A549 treated with DMSO at 1 μM for 4 hours (cell line): ENCODE data around the gene TPSD1. TPM values are rescaled to one million over a fixed set of nuclear protein-coding genes. Genes with fewer than 3 reads are reported as not detected.

Experiments
- total RNA-seq: library from RNA; stranded (reverse); fragments of 200-300 nt; extraction: Qiagen RNA extraction; gene quantifications from 5 replicates; pipeline ENCODE4 v1.2.3, GENCODE V29; 2022; ENCODE audit warnings: low read depth

TPSD1 gene
- total RNA-seq = not detected in 5 replicates

DNA sequence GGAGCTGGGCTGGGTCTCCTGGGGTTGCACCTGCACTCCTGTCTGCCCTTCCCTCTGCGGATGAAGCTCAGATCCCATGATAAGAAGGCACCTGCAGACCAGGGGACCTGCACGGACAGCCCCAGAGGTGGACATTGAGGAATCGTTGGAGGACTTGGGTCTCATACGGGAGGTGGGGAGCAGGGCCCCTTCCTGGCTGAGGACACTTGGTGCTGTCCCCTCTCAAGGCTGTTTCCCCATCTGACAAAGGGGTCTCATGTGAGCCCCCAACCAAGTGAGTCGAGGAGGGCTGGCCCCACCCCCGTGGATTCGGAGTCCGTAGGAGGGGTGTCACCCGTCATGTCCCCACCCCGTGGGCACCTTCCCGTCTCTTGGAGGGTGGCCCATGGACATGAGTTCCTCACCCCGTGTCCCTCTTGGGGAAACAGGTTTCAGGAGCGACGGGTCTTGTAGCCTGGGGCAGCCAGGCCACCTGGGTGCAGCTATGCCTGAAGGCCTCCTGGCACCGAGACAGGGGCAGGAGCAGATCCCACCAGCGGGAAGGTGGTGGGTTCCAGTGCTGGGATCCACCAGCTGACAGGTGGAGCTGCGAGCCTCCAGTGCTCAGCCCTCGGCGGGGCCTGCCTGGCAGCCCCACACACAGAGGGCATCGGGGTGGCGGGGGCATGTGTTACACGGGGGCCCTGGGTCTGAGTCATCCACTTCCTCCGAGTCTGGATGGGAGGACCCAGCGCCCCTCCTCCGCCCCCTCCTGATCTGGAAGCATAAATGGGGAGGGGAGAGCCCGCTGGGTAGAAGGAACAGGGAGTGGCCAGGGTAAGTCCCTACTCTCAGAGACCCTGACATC, at the start of gene TPSD1:
Gene TPSD1 (plus strand): TSS at position 794 of the 847 bp plus-strand sequence. CDS start 212 bp downstream, outside the sequence.

DNA sequence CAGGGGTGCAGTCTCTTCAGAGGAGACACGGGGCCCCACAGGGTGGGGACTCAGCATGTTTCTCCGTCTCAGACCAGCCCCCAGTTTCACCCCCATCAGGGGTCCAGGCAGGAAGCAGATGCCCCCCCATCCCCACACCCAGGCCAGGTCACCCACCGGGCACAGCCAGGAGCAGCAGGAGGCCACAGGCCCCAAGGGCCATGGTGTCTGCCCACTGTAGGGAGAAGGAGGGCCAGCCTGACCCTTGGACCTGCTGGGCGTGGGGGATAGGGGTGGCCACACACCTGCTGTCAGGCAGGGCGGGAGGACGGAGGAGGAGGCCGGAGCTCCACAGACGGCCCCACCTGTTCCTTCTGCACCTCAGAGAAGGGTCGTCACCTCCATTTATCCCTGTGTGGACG, 30.8 kb upstream of the TPSD1 start, which contains the start of gene TPSG1:
Gene TPSG1 (minus strand): TSS at position 218 of the 401 bp plus-strand sequence. CDS start 16 bp downstream, at position 202.

GRCh38 chr16:1230084-1230470, 25.8 kb upstream of the TPSD1 start, which contains the start of gene TPSB2:
Gene TPSB2, minus strand, starts transcription at chr16:1230184. Its CDS starts 233 bp downstream, at chr16:1229951.

GRCh38 chr16:1240436-1240835, 15.4 kb upstream of the TPSD1 start, which contains the start of gene TPSAB1:
Gene TPSAB1, plus strand, starts transcription at chr16:1240705. Its CDS starts 234 bp downstream, at chr16:1240939.

Other genes starting within 250 kb of the TPSD1 start
- gene SSTR5, start 183.3 kb upstream of the TPSD1 start, total RNA-seq = 0.11 to 0.30 TPM (median 0.26 TPM) in 5 replicates
- gene C1QTNF8, start 159.8 kb upstream of the TPSD1 start, total RNA-seq = not detected in 5 replicates
- gene CACNA1H, start 103.0 kb upstream of the TPSD1 start, total RNA-seq = 6.9 to 13.9 TPM (median 10.5 TPM) in 5 replicates
- gene TPSG1, start 30.8 kb upstream of the TPSD1 start, total RNA-seq = 0.10 to 0.22 TPM (median 0.12 TPM) in 3 of 5 replicates, not detected in the others
- not detected in 5 replicates for gene TPSB2, start 25.9 kb upstream of the TPSD1 start, total RNA-seq
- gene TPSAB1, start 15.4 kb upstream of the TPSD1 start, total RNA-seq = 0.13 TPM in 1 of 5 replicates, not detected in the others
- gene UBE2I, start 53.6 kb downstream of the TPSD1 start, total RNA-seq = 165 to 192 TPM (median 171 TPM) in 5 replicates
- 0.31 to 1.6 TPM (median 1.1 TPM) in 5 replicates for gene BAIAP3, start 77.6 kb downstream of the TPSD1 start, total RNA-seq
- 57.7 to 93.3 TPM (median 82.5 TPM) in 5 replicates for gene TSR3, start 95.8 kb downstream of the TPSD1 start, total RNA-seq
- 24.7 to 37.3 TPM (median 29.4 TPM) in 5 replicates for gene GNPTG, start 95.9 kb downstream of the TPSD1 start, total RNA-seq
- 28.3 to 55.1 TPM (median 46.1 TPM) in 5 replicates for gene UNKL, start 158.6 kb downstream of the TPSD1 start, total RNA-seq
- 34.1 to 37.8 TPM (median 35.7 TPM) in 5 replicates for gene UQCC4, start 164.7 kb downstream of the TPSD1 start, total RNA-seq
- gene PERCC1, start 175.0 kb downstream of the TPSD1 start, total RNA-seq = not detected in 5 replicates
- 0.09 to 0.57 TPM (median 0.28 TPM) in 5 replicates for gene CCDC154, start 188.5 kb downstream of the TPSD1 start, total RNA-seq
- gene CLCN7, start 219.0 kb downstream of the TPSD1 start, total RNA-seq = 56.1 to 84.3 TPM (median 77.2 TPM) in 5 replicates
- gene PTX4, start 232.9 kb downstream of the TPSD1 start, total RNA-seq = not detected in 5 replicates
- gene TELO2, start 237.3 kb downstream of the TPSD1 start, total RNA-seq = 33.6 to 43.6 TPM (median 41.1 TPM) in 5 replicates